GM19463 (cell line): ENCODE measurements around the gene SPATA25.

ENCODE experiments used
- ATAC-seq: cut with Tn5 transposase; IDR thresholded peaks from one replicate; pipeline ENCODE4 v1.9.1; 2021; ENCODE audit warnings: mild to moderate bottlenecking, moderate library complexity; ENCODE audit not compliant: unreplicated experiment

The SPATA25 gene

GRCh38 chr20:45867136-45867818 is 20.1 kb downstream of the SPATA25 start:
- no peak for ATAC-seq

- ATAC-seq: no peak
Measured at GRCh38 chr20:45866454-45866853, 21.0 kb downstream of the SPATA25 start.

GRCh38 chr20:45863543-45864470 is 23.6 kb downstream of the SPATA25 start:
- ATAC-seq: no peak

GRCh38 chr20:45861221-45862075 is 26.0 kb downstream of the SPATA25 start:
- no peak for ATAC-seq

GRCh38 chr20:45860560-45861220 is 26.7 kb downstream of the SPATA25 start:
- ATAC-seq: no peak

- ATAC-seq: no peak
Measured at GRCh38 chr20:45859916-45860315, 27.5 kb downstream of the SPATA25 start.

GRCh38 chr20:45857882-45858216 is 29.6 kb downstream of the SPATA25 start:
- peak; percentile 27 for ATAC-seq

- peak; percentile 93 for ATAC-seq
Measured at GRCh38 chr20:45857114-45857881, 30.1 kb downstream of the SPATA25 start, which contains the start of the genes ACOT8 and ZSWIM3. ACOT8 (minus strand) TSS chr20:45857392; CDS start chr20:45857315, 77 bp downstream. ZSWIM3 (plus strand) TSS chr20:45857614; CDS start chr20:45857826, 212 bp downstream.

GRCh38 chr20:45853484-45853883 is 33.9 kb downstream of the SPATA25 start:
- no peak for ATAC-seq

GRCh38 chr20:45852326-45852725 is 35.1 kb downstream of the SPATA25 start:
- no peak for ATAC-seq

- ATAC-seq: no peak
Measured at GRCh38 chr20:45851501-45851900, 35.9 kb downstream of the SPATA25 start.

GRCh38 chr20:45850926-45851325 is 36.5 kb downstream of the SPATA25 start:
- ATAC-seq: no peak

- no peak for ATAC-seq
Measured at GRCh38 chr20:45850238-45850637, 37.2 kb downstream of the SPATA25 start.

GRCh38 chr20:45848969-45849582 is 38.3 kb downstream of the SPATA25 start:
- no peak for ATAC-seq

GRCh38 chr20:45848421-45848820 is 39.0 kb downstream of the SPATA25 start:
- ATAC-seq: no peak

GRCh38 chr20:45845452-45845851 is 42.0 kb downstream of the SPATA25 start:
- ATAC-seq: no peak

- no peak for ATAC-seq
Measured at GRCh38 chr20:45843506-45843905, 43.9 kb downstream of the SPATA25 start.

- peak; percentile 41 for ATAC-seq
Measured at GRCh38 chr20:45842169-45842812, 45.1 kb downstream of the SPATA25 start.
